GM19395 (cell line): Measurements from ENCODE around the gene GAL3ST2.
"Not testable (repeated sequence)": the region's sequence is repeated elsewhere in the genome, so short reads cannot be mapped to it uniquely, and the experiment has no call there.

Experiments used
- ATAC-seq: cut with Tn5 transposase; IDR thresholded peaks from one replicate; pipeline ENCODE4 v1.9.1; 2021; ENCODE audit warnings: mild to moderate bottlenecking, moderate library complexity; ENCODE audit not compliant: unreplicated experiment

The GAL3ST2 gene

DNA sequence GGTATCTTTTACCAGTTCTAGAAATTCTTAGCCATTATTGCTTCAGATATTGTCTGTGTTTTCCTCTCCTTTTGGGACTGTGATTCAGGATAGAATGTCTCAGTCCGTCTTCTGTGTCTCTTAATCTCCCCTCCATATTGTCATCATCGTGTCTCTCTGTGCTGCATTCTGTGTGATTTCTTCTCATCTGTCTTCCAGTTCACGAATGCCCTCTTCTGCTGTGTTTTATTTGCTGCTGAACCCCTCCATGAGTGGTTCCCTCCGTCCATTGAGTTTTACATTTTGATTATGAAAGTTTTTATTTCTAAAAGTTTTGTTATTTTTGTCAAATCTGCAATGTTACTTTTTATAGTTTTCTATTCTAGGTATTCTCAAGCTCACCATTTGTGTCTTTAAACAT, 30.5 kb upstream of the GAL3ST2 start:
- ATAC-seq = no peak

DNA sequence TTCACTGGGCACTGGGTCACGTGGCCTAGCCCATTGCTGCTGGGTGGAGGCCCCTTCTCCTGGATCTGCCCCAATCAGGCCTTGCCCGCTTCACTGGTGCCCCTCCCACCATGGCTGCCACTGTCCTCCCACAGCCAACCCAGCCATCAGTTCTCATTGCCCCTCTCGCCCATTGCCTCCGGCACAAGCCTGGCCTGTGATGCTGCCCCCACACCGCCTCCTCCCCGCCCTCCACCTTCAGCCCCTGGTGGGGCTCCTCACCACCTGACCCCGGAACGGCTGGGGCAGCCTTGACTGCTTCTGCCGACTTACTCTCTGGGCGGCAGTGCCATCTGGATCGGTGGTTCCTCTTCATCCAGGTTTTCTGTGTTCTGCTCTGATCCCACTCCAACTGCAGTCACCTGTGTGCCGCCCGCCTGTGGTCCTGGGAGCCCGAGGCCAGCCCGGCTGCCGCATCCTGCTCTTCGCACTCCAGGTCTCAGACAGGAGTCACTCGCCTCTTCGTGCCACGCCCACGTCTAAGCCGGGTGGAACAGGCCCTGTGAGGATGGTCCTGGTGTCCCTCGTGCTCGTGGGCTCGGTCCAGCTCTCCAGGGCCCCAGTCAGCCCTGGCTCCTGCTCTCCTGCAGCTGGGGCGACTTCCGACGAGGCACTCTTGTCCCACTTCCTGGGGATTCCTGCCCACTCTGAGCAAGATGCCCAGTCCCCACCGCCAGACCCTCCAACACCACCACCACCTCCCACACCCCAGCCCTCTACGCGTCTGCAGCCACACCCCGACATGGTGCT, 28.0 kb upstream of the GAL3ST2 start:
- no peak for ATAC-seq

- ATAC-seq = no peak
Observed at GRCh38 chr2:241750076-241750840, 26.4 kb upstream of the GAL3ST2 start.

- ATAC-seq = no peak
Observed at GRCh38 chr2:241751152-241751551, 25.5 kb upstream of the GAL3ST2 start.

GRCh38 chr2:241751776-241752175, 24.8 kb upstream of the GAL3ST2 start:
- no peak for ATAC-seq

GRCh38 chr2:241752253-241752652, 24.4 kb upstream of the GAL3ST2 start:
- no peak for ATAC-seq

GRCh38 chr2:241752689-241753276, 23.8 kb upstream of the GAL3ST2 start:
- ATAC-seq = no peak

GRCh38 chr2:241753493-241753892, 23.1 kb upstream of the GAL3ST2 start:
- no peak for ATAC-seq

DNA sequence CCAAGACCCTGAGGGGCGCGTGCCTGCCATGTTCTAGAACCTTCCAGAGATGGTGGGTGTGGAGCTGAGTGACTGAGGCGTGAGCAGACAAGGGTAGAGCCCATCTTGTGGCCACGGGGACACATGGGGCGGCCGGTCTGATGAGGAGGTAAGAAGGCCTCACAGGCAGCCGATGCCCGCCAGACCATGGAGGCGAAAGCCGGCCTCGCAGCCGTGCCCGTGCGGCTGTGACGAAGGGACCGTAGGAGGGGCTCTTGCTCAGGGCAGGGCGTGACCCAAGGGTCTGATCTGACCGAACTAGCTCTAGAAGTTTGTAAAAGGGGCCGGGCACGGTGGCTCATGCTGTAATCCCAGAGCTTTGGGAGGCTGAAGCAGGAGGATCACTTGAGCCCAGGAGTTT, 22.6 kb upstream of the GAL3ST2 start:
- ATAC-seq = no peak

DNA sequence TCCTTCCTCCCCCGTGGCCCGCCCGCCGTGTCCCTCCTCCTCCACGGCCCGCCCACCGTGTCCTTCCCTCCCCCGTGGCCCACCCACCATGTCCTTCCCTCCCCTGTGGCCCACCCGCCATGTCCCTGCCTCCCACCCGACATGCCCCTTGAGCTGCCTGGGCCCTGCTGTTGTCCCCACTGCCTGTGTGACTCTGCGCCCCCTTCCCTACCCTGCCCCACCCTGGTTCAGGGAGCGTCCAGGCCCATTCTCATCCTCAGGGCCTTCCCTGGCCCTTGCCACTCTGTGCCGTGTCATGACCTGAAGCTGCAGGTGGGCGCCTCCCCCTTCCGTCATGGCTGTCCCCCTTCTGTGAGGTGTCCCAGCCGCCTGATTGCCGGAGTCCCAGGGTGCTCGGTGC, 21.5 kb upstream of the GAL3ST2 start:
- ATAC-seq = no peak

- ATAC-seq = no peak
Observed at GRCh38 chr2:241755777-241756176, 20.8 kb upstream of the GAL3ST2 start.

- ATAC-seq = no peak
Observed at GRCh38 chr2:241759067-241759807, 17.4 kb upstream of the GAL3ST2 start.

GRCh38 chr2:241759893-241760292, 16.7 kb upstream of the GAL3ST2 start:
- ATAC-seq = not testable (repeated sequence)

DNA sequence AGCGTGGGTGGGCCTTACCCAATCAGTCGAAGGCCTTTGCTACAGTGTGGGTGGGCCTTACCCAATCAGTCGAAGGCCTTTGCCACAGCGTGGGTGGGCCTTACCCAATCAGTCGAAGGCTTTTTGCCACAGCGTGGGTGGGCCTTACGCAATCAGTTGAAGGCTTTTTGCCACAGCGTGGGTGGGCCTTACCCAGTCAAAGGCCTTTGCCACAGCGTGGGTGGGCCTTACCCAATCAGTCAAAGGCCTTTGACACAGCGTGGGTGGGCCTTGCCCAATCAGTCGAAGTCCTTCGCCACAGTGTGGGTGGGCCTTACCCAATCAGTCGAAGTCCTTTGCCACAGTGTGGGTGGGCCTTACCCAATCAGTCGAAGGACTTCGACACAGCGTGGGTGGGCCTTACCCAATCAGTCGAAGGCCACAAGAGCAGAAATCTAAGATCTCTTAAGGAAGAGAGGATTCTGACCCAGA, 16.3 kb upstream of the GAL3ST2 start:
- no peak for ATAC-seq

DNA sequence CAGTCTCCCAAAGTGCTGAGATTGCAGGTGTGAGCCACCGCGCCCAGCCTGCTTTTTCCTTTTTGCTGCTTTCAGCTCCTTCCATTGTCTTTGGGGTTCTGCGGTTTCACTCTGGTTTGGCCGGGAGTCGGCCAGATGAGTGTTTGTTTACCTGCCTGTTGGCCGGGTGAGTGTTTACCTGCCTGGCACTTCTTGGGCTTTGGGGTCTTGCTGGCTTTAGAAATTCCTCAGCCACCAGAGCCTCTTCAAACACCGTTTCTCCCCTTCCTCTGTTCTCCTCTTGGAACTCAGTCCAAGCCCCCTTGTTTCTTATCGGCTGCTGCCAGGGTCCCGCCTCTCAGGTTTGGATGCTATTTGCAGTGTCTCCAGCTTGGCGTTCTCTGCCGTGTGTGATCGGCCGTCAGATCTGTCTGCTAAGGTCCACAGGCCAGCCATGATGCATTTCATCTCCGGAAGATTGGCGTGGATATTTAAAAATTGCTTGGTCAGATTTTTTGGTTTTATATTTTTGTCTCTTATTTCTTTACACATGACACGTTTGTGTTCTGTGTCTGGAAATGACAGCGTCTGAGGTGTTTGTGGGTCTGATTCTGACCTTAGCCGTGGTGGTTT, 14.2 kb upstream of the GAL3ST2 start:
- no peak for ATAC-seq

DNA sequence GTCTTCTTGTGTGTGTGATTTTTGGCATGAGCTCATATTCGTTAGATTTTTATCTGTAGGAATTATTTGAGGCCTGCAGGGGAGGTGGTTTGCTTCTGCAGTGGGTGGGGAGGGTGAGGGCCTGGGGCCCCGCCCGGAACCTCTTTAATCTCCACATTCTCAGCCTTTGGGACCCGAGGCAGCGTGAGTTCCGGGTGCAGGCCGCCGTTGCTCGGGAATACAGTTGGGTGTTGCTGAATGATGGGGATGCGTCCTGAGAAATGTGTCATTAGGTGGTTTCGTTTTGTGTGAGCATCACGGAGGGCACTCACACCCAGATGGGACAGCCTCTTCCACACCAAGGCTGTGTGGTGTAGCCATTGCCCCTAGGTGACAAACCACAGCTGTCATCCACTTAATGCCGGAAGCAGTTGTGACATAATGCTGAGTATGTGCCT, 13.7 kb upstream of the GAL3ST2 start:
- no peak for ATAC-seq

GRCh38 chr2:241763551-241764274, 12.9 kb upstream of the GAL3ST2 start:
- no peak for ATAC-seq

- ATAC-seq = no peak
Observed at GRCh38 chr2:241764275-241765241, 12.1 kb upstream of the GAL3ST2 start.
